Ishikawa (cell line): ENCODE results near the gene PRKCE.

Experiments
- CEBPB ChIP-seq: IDR thresholded peaks from 2 replicates; pipeline ENCODE4 v1.6.1; 2012
- CREB1 ChIP-seq: IDR thresholded peaks from 2 replicates; pipeline ENCODE4 v1.6.1; 2012; ENCODE audit warnings: low read depth
- EP300 ChIP-seq: IDR thresholded peaks from 2 replicates; pipeline ENCODE4 v1.6.1; 2012; ENCODE audit warnings: borderline replicate concordance
- FOXM1 ChIP-seq: IDR thresholded peaks from 2 replicates; pipeline ENCODE4 v1.6.1; 2012; ENCODE audit warnings: low read depth, borderline replicate concordance
- MAX ChIP-seq: IDR thresholded peaks from 2 replicates; pipeline ENCODE4 v1.6.1; 2012
- NFIC ChIP-seq: IDR thresholded peaks from 2 replicates; pipeline ENCODE4 v1.6.1; 2012
- RAD21 ChIP-seq: IDR thresholded peaks from 2 replicates; pipeline ENCODE4 v1.6.1; 2012; ENCODE audit warnings: low read depth
- TAF1 ChIP-seq: IDR thresholded peaks from 2 replicates; pipeline ENCODE4 v1.6.1; 2012; ENCODE audit warnings: low read depth, mild to moderate bottlenecking
- TCF12 ChIP-seq: IDR thresholded peaks from 2 replicates; pipeline ENCODE4 v1.6.1; 2012; ENCODE audit warnings: low read depth
- TEAD4 ChIP-seq: IDR thresholded peaks from 2 replicates; pipeline ENCODE4 v1.6.1; 2012
- YY1 ChIP-seq: IDR thresholded peaks from 2 replicates; pipeline ENCODE4 v1.6.1; 2012; ENCODE audit warnings: low read depth
- ZBTB7A ChIP-seq: IDR thresholded peaks from 2 replicates; pipeline ENCODE4 v1.6.1; 2012; ENCODE audit warnings: low read depth
- TF ChIP-seq, protein P1 (sequence below): IDR thresholded peaks from 2 replicates; pipeline ENCODE4 v1.6.1; 2012; ENCODE audit warnings: low read depth, mild to moderate bottlenecking

DNA sequence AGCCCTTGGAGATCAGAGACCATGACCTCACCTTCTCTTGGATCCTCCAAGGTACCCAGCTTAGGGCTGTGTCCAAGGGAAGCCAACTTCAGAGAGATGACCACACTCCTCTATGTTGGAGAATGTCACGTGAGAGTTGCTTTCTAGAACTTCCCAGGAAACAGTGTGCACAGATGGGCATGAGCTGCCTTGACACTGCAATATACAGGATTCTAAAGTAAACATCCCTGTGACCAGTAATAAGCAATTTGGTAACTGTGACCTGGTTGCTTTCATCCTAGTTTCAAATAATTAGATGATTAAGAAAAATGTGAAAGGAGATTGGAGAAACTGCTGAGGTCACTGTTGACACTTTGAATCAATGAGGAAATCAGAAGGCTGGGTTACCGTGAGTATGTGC, 464.7 kb downstream of the PRKCE start:
- TF ChIP-seq TAF1: no peak
- no peak for TF ChIP-seq TCF12
- no peak for TF ChIP-seq NFIC
- TF ChIP-seq FOXM1: no peak
- TF ChIP-seq CEBPB: no peak
- TF ChIP-seq MAX: no peak
- TF ChIP-seq, protein P1, sequence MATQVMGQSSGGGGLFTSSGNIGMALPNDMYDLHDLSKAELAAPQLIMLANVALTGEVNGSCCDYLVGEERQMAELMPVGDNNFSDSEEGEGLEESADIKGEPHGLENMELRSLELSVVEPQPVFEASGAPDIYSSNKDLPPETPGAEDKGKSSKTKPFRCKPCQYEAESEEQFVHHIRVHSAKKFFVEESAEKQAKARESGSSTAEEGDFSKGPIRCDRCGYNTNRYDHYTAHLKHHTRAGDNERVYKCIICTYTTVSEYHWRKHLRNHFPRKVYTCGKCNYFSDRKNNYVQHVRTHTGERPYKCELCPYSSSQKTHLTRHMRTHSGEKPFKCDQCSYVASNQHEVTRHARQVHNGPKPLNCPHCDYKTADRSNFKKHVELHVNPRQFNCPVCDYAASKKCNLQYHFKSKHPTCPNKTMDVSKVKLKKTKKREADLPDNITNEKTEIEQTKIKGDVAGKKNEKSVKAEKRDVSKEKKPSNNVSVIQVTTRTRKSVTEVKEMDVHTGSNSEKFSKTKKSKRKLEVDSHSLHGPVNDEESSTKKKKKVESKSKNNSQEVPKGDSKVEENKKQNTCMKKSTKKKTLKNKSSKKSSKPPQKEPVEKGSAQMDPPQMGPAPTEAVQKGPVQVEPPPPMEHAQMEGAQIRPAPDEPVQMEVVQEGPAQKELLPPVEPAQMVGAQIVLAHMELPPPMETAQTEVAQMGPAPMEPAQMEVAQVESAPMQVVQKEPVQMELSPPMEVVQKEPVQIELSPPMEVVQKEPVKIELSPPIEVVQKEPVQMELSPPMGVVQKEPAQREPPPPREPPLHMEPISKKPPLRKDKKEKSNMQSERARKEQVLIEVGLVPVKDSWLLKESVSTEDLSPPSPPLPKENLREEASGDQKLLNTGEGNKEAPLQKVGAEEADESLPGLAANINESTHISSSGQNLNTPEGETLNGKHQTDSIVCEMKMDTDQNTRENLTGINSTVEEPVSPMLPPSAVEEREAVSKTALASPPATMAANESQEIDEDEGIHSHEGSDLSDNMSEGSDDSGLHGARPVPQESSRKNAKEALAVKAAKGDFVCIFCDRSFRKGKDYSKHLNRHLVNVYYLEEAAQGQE: no peak
- TF ChIP-seq EP300: no peak
- no peak for TF ChIP-seq TEAD4
- no peak for TF ChIP-seq RAD21
- TF ChIP-seq CREB1: no peak
- TF ChIP-seq YY1: no peak
- no peak for TF ChIP-seq ZBTB7A
